Coronary artery (tissue), 2 donors: ENCODE results near the gene RBSN.

Source experiments
- DNase-seq: peaks from one replicate; pipeline ENCODE4 v3.0.0-alpha.2; 2017; ENCODE audit warnings: low spot score
- H3K27ac ChIP-seq, 2 donors: fragments of 200-600 bp; sonication (generic); one replicate each; pipeline ENCODE4 v1.5.1; 2016 to 2019
- H3K4me3 ChIP-seq: fragments of 200-600 bp; sonication (generic); 2 replicates; pipeline ENCODE4 v1.5.1; 2016; ENCODE audit warnings: mild to moderate bottlenecking, moderate library complexity
- TF ChIP-seq, protein P1 (sequence below): fragments of 200-600 bp; sonication (generic); IDR thresholded peaks from one replicate; pipeline ENCODE4 v1.5.1; 2019; ENCODE audit warnings: antibody characterized with exemption

Gene RBSN

GRCh38 chr3:15056676-15057404 is 42.1 kb downstream of the RBSN start:
- no peak for DNase-seq

GRCh38 chr3:15055019-15055557 is 43.9 kb downstream of the RBSN start:
- H3K4me3 ChIP-seq, result no peak overlapping the region
- H3K27ac ChIP-seq, result no peak overlapping the region
- no peak for DNase-seq
- TF ChIP-seq, protein P1, sequence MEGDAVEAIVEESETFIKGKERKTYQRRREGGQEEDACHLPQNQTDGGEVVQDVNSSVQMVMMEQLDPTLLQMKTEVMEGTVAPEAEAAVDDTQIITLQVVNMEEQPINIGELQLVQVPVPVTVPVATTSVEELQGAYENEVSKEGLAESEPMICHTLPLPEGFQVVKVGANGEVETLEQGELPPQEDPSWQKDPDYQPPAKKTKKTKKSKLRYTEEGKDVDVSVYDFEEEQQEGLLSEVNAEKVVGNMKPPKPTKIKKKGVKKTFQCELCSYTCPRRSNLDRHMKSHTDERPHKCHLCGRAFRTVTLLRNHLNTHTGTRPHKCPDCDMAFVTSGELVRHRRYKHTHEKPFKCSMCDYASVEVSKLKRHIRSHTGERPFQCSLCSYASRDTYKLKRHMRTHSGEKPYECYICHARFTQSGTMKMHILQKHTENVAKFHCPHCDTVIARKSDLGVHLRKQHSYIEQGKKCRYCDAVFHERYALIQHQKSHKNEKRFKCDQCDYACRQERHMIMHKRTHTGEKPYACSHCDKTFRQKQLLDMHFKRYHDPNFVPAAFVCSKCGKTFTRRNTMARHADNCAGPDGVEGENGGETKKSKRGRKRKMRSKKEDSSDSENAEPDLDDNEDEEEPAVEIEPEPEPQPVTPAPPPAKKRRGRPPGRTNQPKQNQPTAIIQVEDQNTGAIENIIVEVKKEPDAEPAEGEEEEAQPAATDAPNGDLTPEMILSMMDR, result no peak

More at GRCh38 chr3:15056676-15057404, 42.1 kb downstream of the RBSN start:
- no peak overlapping the region for H3K27ac ChIP-seq
- TF ChIP-seq, protein P1, result no peak
- H3K4me3 ChIP-seq, result no peak overlapping the region

- Histone ChIP-seq H3K4me3 (no peak overlapping the region), H3K27ac (no peak overlapping the region)
- TF ChIP-seq, protein P1, result no peak
- no peak for DNase-seq
These were observed 45.4 kb downstream of the RBSN start for GRCh38 chr3:15053541-15053940.

- TF ChIP-seq, protein P1, result no peak
- no peak overlapping the region for H3K4me3 ChIP-seq
- no peak for DNase-seq
- no peak overlapping the region for H3K27ac ChIP-seq
These were observed 46.4 kb downstream of the RBSN start for GRCh38 chr3:15052335-15053242.

- H3K4me3 ChIP-seq, result no peak overlapping the region
- no peak overlapping the region for H3K27ac ChIP-seq
- TF ChIP-seq, protein P1, result no peak
- no peak for DNase-seq
These were observed 47.4 kb downstream of the RBSN start for GRCh38 chr3:15051531-15051930.

DNA sequence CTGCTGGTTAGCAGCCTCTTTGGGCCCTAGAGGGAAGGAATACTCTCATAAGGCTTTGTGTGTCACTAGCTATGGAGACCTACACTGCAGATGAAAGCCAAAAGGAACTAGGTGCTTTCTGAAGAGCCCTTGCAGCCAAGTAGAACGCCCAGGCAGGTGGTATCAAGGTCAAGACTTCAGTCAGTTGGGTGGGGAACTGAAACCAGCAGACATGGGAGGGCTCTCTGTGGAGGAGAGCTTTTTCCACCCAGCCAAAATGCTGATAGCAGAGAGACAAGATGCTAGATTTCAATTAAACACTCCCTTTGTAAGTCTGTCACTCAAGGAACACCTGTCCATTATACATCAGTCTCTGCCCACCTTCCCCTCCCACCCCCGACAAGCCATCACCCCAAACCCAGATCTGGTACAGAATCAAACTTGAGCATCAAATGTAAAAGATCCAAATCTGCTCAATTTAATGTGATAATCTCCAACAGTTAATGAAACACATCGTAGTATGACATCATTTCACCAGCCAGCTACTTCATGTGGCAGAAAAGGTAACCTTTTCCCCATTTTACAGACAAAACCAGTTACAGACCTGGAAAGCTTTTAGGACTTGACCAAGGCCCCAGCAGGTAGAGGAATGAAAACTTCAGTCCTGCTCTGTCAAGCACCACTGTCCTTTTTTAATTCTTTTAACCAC is 48.4 kb downstream of the RBSN start:
- TF ChIP-seq, protein P1, result no peak
- no peak overlapping the region for H3K27ac ChIP-seq

More for the DNA sequence above, 48.4 kb downstream of the RBSN start:
- no peak for DNase-seq
- no peak overlapping the region for H3K4me3 ChIP-seq
